IMR-90 (cell line): ENCODE data around the gene TARS3.

ENCODE experiments used
- BHLHE40 ChIP-seq: fragments of 150-350 bp; IDR thresholded peaks from 2 replicates; pipeline ENCODE4 v1.6.1; 2016; ENCODE audit warnings: mild to moderate bottlenecking, low read depth, low read length
- CTCF ChIP-seq: conservative IDR thresholded peaks from 2 replicates; pipeline ENCODE4 v1.5.1; 2012; ENCODE audit warnings: mild to moderate bottlenecking, low read depth, low read length, improper control_type of control experiment
- FOS ChIP-seq: fragments of 150-350 bp; IDR thresholded peaks from 2 replicates; pipeline ENCODE4 v1.6.1; 2016; ENCODE audit warnings: low read depth, low read length
- MAFK ChIP-seq: IDR thresholded peaks from 2 replicates; pipeline ENCODE4 v1.6.1; 2012; ENCODE audit warnings: low read depth, low read length, improper control_type of control experiment
- MXI1 ChIP-seq: IDR thresholded peaks from 2 replicates; pipeline ENCODE4 v1.6.1; 2012; ENCODE audit warnings: low read depth, mild to moderate bottlenecking, low read length, moderate library complexity, borderline replicate concordance
- POLR2A ChIP-seq: IDR thresholded peaks from 2 replicates; pipeline ENCODE4 v1.6.1; 2012; ENCODE audit warnings: mild to moderate bottlenecking, low read depth, low read length
- RAD21 ChIP-seq: IDR thresholded peaks from 2 replicates; pipeline ENCODE4 v1.6.1; 2012; ENCODE audit warnings: low read length, improper control_type of control experiment
- RCOR1 ChIP-seq: IDR thresholded peaks from 2 replicates; pipeline ENCODE4 v1.6.1; 2012; ENCODE audit warnings: mild to moderate bottlenecking, low read length, improper control_type of control experiment; ENCODE audit not compliant: insufficient replicate concordance
- RFX5 ChIP-seq: IDR thresholded peaks from 2 replicates; pipeline ENCODE4 v1.8.0; 2012; ENCODE audit warnings: low read depth, mild to moderate bottlenecking, low read length, moderate library complexity
- SMC3 ChIP-seq: fragments of 150-350 bp; IDR thresholded peaks from 2 replicates; pipeline ENCODE4 v1.6.1; 2016; ENCODE audit warnings: low read depth, mild to moderate bottlenecking, antibody characterized with exemption, low read length, moderate library complexity
- USF2 ChIP-seq: fragments of 150-350 bp; IDR thresholded peaks from 2 replicates; pipeline ENCODE4 v1.6.1; 2017; ENCODE audit warnings: mild to moderate bottlenecking, antibody characterized with exemption, low read length, low read depth

DNA sequence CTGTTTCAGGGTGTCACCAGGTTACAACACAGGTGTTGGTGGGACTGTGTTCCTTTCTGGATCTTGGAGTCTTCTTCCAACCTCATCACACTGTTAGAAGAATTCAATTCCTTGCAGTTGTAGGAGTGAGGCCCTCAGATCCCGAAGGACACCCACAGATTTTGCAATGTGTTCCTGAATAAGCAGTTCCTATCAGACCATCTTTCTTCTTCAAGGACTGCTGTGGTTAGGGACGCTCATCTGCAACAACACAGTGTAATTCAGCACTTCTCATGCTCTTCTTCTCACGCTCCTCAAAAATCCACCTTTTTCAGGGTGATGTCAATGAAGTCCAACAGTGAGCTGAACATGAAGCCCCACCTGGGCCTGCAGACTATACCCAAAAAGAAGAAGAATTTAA lies 90.9 kb downstream of the TARS3 start:
- TF ChIP-seq CTCF (no peak), RFX5 (no peak), RAD21 (no peak), POLR2A (no peak), USF2 (no peak), FOS (no peak), SMC3 (no peak), BHLHE40 (no peak), RCOR1 (no peak), MAFK (no peak), MXI1 (no peak)
